ENCODE results near the gene LPIN1. TPM values are rescaled to one million over a fixed set of nuclear protein-coding genes. Genes with fewer than 3 reads are reported as not detected.

LPIN1 gene
- total and polyA plus RNA-seq, 2 of the 13 experiments (the other 11 are each of a cell fraction or from before 2014, with no cell fraction given), result 9.7 to 19.4 TPM

DNA sequence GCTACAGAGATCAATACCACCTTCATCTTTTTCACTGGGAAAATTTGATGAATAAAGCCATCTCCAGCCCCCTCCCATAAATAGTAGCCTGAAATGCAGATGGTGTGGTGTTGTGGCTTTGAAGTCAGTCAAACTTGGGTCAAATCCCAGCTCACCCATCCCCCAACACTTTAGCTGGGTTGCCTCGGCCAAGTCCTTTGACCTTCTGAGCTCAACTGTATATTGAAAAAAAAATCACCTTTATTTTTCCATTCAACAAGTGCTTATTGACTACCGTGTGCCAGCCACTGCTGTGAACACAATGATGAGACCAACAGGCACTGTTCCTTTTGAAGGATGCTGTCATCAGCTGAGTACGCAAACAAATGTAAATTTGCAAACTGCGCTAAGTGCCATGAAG is 41.4 kb upstream of the LPIN1 start:
- POLR2A ChIA-PET, result no interaction called here
- intact Hi-C loops (cut with micrococcal nuclease; ENCODE audit: unreplicated experiment), result no loop called here

More for the DNA sequence above, 41.4 kb upstream of the LPIN1 start:
- 50% methylated on average over 4 of the region's 4 CpGs for WGBS (ENCODE audit: low lambda C conversion rate)
- Histone ChIP-seq H3K4me2 (ENCODE audit: low read depth, low read length) (no peak overlapping the region), H3K36me3 (replicated peaks in 1 of 2; ENCODE audit: control insufficient read depth in 1 of 2, insufficient read depth in 2 of 2, low read length in 2 of 2) (no peaks in the 10 kb centered on the region), H2AFZ (ENCODE audit: low read length) (no peak overlapping the region), H3K4me3 (replicated peaks in 1 of 3; ENCODE audit: insufficient read depth in 1 of 3, low read depth in 2 of 3, low read length in 3 of 3) (no peak overlapping the region), H4K20me1 (ENCODE audit: insufficient read depth, low read length) (no peaks in the 10 kb centered on the region), H3K9ac (ENCODE audit: insufficient read depth, low read depth, low read length) (no peak overlapping the region), H3K4me1 (ENCODE audit: insufficient read depth, low read length) (peaks cover 23% of the 10 kb centered on the region), H3K9me3 (ENCODE audit: low read length) (no peaks in the 10 kb centered on the region), H3K27me3 (ENCODE audit: control insufficient read depth in 1 of 2, insufficient read depth in 2 of 2, low read length in 2 of 2) (peaks cover 4 to 14% of the 10 kb centered on the region in 2 experiments; a peak in 3 of 5 replicates), H3K79me2 (ENCODE audit: insufficient read depth, low read length) (no peaks in the 10 kb centered on the region), H3K27ac (ENCODE audit: extremely low read length, insufficient read depth, low read length) (no peak overlapping the region)
- TF ChIP-seq, protein P1, sequence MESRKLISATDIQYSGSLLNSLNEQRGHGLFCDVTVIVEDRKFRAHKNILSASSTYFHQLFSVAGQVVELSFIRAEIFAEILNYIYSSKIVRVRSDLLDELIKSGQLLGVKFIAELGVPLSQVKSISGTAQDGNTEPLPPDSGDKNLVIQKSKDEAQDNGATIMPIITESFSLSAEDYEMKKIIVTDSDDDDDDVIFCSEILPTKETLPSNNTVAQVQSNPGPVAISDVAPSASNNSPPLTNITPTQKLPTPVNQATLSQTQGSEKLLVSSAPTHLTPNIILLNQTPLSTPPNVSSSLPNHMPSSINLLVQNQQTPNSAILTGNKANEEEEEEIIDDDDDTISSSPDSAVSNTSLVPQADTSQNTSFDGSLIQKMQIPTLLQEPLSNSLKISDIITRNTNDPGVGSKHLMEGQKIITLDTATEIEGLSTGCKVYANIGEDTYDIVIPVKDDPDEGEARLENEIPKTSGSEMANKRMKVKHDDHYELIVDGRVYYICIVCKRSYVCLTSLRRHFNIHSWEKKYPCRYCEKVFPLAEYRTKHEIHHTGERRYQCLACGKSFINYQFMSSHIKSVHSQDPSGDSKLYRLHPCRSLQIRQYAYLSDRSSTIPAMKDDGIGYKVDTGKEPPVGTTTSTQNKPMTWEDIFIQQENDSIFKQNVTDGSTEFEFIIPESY (CRISPR knock-in tag; IDR thresholded peaks at IDR 0.05), result peak; percentile 53; the same call in 1 of the 2 replicates
- TF ChIP-seq, protein P2, sequence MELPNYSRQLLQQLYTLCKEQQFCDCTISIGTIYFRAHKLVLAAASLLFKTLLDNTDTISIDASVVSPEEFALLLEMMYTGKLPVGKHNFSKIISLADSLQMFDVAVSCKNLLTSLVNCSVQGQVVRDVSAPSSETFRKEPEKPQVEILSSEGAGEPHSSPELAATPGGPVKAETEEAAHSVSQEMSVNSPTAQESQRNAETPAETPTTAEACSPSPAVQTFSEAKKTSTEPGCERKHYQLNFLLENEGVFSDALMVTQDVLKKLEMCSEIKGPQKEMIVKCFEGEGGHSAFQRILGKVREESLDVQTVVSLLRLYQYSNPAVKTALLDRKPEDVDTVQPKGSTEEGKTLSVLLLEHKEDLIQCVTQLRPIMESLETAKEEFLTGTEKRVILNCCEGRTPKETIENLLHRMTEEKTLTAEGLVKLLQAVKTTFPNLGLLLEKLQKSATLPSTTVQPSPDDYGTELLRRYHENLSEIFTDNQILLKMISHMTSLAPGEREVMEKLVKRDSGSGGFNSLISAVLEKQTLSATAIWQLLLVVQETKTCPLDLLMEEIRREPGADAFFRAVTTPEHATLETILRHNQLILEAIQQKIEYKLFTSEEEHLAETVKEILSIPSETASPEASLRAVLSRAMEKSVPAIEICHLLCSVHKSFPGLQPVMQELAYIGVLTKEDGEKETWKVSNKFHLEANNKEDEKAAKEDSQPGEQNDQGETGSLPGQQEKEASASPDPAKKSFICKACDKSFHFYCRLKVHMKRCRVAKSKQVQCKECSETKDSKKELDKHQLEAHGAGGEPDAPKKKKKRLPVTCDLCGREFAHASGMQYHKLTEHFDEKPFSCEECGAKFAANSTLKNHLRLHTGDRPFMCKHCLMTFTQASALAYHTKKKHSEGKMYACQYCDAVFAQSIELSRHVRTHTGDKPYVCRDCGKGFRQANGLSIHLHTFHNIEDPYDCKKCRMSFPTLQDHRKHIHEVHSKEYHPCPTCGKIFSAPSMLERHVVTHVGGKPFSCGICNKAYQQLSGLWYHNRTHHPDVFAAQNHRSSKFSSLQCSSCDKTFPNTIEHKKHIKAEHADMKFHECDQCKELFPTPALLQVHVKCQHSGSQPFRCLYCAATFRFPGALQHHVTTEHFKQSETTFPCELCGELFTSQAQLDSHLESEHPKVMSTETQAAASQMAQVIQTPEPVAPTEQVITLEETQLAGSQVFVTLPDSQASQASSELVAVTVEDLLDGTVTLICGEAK (IDR thresholded peaks at IDR 0.05), result no peak
- TF ChIP-seq, protein P2 (CRISPR knock-in tag; IDR thresholded peaks at IDR 0.05), result no peak
- TF ChIP-seq CAMTA2 (CRISPR knock-in tag; IDR thresholded peaks at IDR 0.05; ENCODE audit: borderline replicate concordance) (no peak), ZNF709 (CRISPR knock-in tag; IDR thresholded peaks at IDR 0.05) (no peak)
- TF ChIP-seq, protein P3, sequence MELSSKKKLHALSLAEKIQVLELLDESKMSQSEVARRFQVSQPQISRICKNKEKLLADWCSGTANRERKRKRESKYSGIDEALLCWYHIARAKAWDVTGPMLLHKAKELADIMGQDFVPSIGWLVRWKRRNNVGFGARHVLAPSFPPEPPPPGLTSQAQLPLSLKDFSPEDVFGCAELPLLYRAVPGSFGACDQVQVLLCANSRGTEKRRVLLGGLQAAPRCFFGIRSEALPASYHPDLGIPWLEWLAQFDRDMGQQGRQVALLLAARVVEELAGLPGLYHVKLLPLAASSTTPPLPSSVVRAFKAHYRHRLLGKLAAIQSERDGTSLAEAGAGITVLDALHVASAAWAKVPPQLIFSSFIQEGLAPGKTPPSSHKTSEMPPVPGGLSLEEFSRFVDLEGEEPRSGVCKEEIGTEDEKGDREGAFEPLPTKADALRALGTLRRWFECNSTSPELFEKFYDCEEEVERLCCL (CRISPR knock-in tag; IDR thresholded peaks at IDR 0.05; ENCODE audit: borderline replicate concordance), result no peak
- TF ChIP-seq, protein P4, sequence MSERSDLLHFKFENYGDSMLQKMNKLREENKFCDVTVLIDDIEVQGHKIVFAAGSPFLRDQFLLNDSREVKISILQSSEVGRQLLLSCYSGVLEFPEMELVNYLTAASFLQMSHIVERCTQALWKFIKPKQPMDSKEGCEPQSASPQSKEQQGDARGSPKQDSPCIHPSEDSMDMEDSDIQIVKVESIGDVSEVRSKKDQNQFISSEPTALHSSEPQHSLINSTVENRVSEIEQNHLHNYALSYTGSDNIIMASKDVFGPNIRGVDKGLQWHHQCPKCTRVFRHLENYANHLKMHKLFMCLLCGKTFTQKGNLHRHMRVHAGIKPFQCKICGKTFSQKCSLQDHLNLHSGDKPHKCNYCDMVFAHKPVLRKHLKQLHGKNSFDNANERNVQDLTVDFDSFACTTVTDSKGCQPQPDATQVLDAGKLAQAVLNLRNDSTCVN (CRISPR knock-in tag; IDR thresholded peaks at IDR 0.05; ENCODE audit: borderline replicate concordance), result no peak
- ATAC-seq (no peak), DNase-seq (ENCODE audit: low spot score) (no peak), FAIRE-seq (no peak)
- no TSS peak for BruUV-seq (replicated peaks)
- CTCF ChIA-PET (ENCODE audit: low intra/inter-chr PET ratio, low total read pairs), result no interaction called here
- in situ Hi-C loops (cut with HindIII; ENCODE audit: extremely low pct_ligation_motif_present, low pct_unique_long_range_greater_than_20kb), result no loop called here
